HEK293 (cell line): ENCODE results near the gene TIMP2.

Experiments used
- CTCF ChIA-PET: fragments of 350-600 bp; formaldehyde crosslinking; extraction: SDS; loops from one replicate; lab custom pipeline; 2021; ENCODE audit warnings: antibody characterized with exemption; lab: Yijun Ruan, JAX
- POLR2A ChIA-PET: fragments of 300-600 bp; formaldehyde crosslinking; extraction: SDS; loops from one replicate; lab custom pipeline; 2020; ENCODE audit warnings: antibody characterized with exemption, inconsistent platforms; lab: Yijun Ruan, JAX
- H3K27ac ChIP-seq: fragments of 200-500 bp; sonication (Bioruptor generic); 2 replicates; pipeline ENCODE4 v1.5.1; 2014; ENCODE audit warnings: low read depth, low read length, control low read depth, inconsistent platforms; ENCODE audit errors: extremely low read depth
- H3K36me3 ChIP-seq, 2 experiments: fragments of 200-500 bp in 1 of 2; sonication (Bioruptor generic) in 1 of 2; 1 replicate in 1 of 2; 2 replicates in 1 of 2; pipeline ENCODE4 v1.5.1; 2014 to 2017; ENCODE audit warnings: inconsistent platforms in 2 of 2, low read length in 2 of 2; ENCODE audit not compliant: control insufficient read depth in 2 of 2, insufficient read depth in 1 of 2
- H3K4me1 ChIP-seq: fragments of 200-500 bp; sonication (Bioruptor generic); 2 replicates; pipeline ENCODE4 v1.5.1; 2014; ENCODE audit warnings: mild to moderate bottlenecking, low read length, inconsistent platforms; ENCODE audit not compliant: control insufficient read depth, insufficient read depth
- H3K4me3 ChIP-seq: 2 replicates; pipeline ENCODE4 v1.5.1; 2011; ENCODE audit warnings: low read depth, mild to moderate bottlenecking, control low read depth, low read length, moderate library complexity
- H3K9me3 ChIP-seq: fragments of 200-500 bp; sonication (Bioruptor generic); 2 replicates; pipeline ENCODE4 v1.5.1; 2014; ENCODE audit warnings: low read depth, low read length, inconsistent platforms; ENCODE audit not compliant: control insufficient read depth, insufficient read depth
- PBX3 ChIP-seq: sonication (generic); formaldehyde crosslinking; IDR thresholded peaks from 2 replicates; pipeline ENCODE4 v1.8.1; 2022; ENCODE audit warnings: mild to moderate bottlenecking, moderate library complexity, missing genetic modification reagents
- ZFP69B ChIP-seq: fragments of 450-650 bp; formaldehyde crosslinking; IDR thresholded peaks from 2 replicates; pipeline ENCODE4 v1.5.1; 2016; ENCODE audit warnings: missing biosample characterization, missing genetic modification characterization
- ZIC2 ChIP-seq: fragments of 450-650 bp; formaldehyde crosslinking; IDR thresholded peaks from 2 replicates; pipeline ENCODE4 v1.5.1; 2016; ENCODE audit warnings: missing biosample characterization, missing genetic modification characterization
- ZNF121 ChIP-seq: fragments of 450-650 bp; formaldehyde crosslinking; IDR thresholded peaks from 2 replicates; pipeline ENCODE4 v1.5.1; 2016; ENCODE audit warnings: missing biosample characterization, missing genetic modification characterization
- ZNF140 ChIP-seq: fragments of 450-650 bp; formaldehyde crosslinking; IDR thresholded peaks from 2 replicates; pipeline ENCODE4 v1.5.1; 2016; ENCODE audit warnings: missing biosample characterization, missing genetic modification characterization
- ZNF16 ChIP-seq: fragments of 450-650 bp; formaldehyde crosslinking; IDR thresholded peaks from 2 replicates; pipeline ENCODE4 v1.5.1; 2016; ENCODE audit warnings: low read depth, missing biosample characterization, missing genetic modification characterization
- ZNF175 ChIP-seq: fragments of 450-650 bp; formaldehyde crosslinking; IDR thresholded peaks from 2 replicates; pipeline ENCODE4 v1.5.1; 2016; ENCODE audit warnings: missing biosample characterization, missing genetic modification characterization
- ZNF18 ChIP-seq: fragments of 450-650 bp; formaldehyde crosslinking; IDR thresholded peaks from 2 replicates; pipeline ENCODE4 v1.5.1; 2016; ENCODE audit warnings: missing biosample characterization, missing genetic modification characterization
- ZNF19 ChIP-seq: fragments of 450-650 bp; formaldehyde crosslinking; IDR thresholded peaks from 2 replicates; pipeline ENCODE4; 2016; ENCODE audit warnings: missing biosample characterization, missing genetic modification characterization, low read depth
- ZNF223 ChIP-seq: fragments of 450-650 bp; formaldehyde crosslinking; IDR thresholded peaks from 2 replicates; pipeline ENCODE4 v1.5.1; 2016; ENCODE audit warnings: missing biosample characterization, missing genetic modification characterization
- ZNF23 ChIP-seq: fragments of 450-650 bp; formaldehyde crosslinking; IDR thresholded peaks from 2 replicates; pipeline ENCODE4 v1.5.1; 2016; ENCODE audit warnings: missing biosample characterization, missing genetic modification characterization, borderline replicate concordance
- ZNF280C ChIP-seq: fragments of 450-650 bp; formaldehyde crosslinking; IDR thresholded peaks from 2 replicates; pipeline ENCODE4 v1.5.1; 2016; ENCODE audit warnings: missing biosample characterization, missing genetic modification characterization
- ZNF280D ChIP-seq: fragments of 450-650 bp; formaldehyde crosslinking; IDR thresholded peaks from 2 replicates; pipeline ENCODE4 v1.5.1; 2016; ENCODE audit warnings: missing biosample characterization, missing genetic modification characterization
- ZNF473 ChIP-seq: fragments of 450-650 bp; formaldehyde crosslinking; IDR thresholded peaks from 2 replicates; pipeline ENCODE4 v1.5.1; 2017; ENCODE audit warnings: missing biosample characterization, missing genetic modification characterization
- ZNF558 ChIP-seq: fragments of 450-650 bp; formaldehyde crosslinking; IDR thresholded peaks from 2 replicates; pipeline ENCODE4 v1.5.1; 2016; ENCODE audit warnings: missing biosample characterization, missing genetic modification characterization
- ZNF654 ChIP-seq: fragments of 450-650 bp; formaldehyde crosslinking; IDR thresholded peaks from 2 replicates; pipeline ENCODE4 v1.5.1; 2016; ENCODE audit warnings: low read depth, missing biosample characterization, missing genetic modification characterization
- ZNF677 ChIP-seq: fragments of 450-650 bp; IDR thresholded peaks from 2 replicates; pipeline ENCODE4 v1.5.0; 2018; ENCODE audit warnings: missing biosample characterization, mild to moderate bottlenecking, missing genetic modification characterization, moderate library complexity
- ZNF701 ChIP-seq: fragments of 450-650 bp; formaldehyde crosslinking; IDR thresholded peaks from 2 replicates; pipeline ENCODE4 v1.5.1; 2016; ENCODE audit warnings: missing biosample characterization, missing genetic modification characterization
- ZNF785 ChIP-seq: fragments of 450-650 bp; formaldehyde crosslinking; IDR thresholded peaks from 2 replicates; pipeline ENCODE4 v1.5.1; 2016; ENCODE audit warnings: missing biosample characterization, missing genetic modification characterization
- TF ChIP-seq, protein P1 (sequence below): fragments of 450-650 bp; formaldehyde crosslinking; IDR thresholded peaks from 2 replicates; pipeline ENCODE4 v1.5.1; 2016; ENCODE audit warnings: missing biosample characterization, missing genetic modification characterization
- TF ChIP-seq, protein P2 (sequence below): fragments of 450-650 bp; formaldehyde crosslinking; IDR thresholded peaks from 2 replicates; pipeline ENCODE4 v1.5.1; 2016; ENCODE audit warnings: missing biosample characterization, missing genetic modification characterization
- TF ChIP-seq, protein P3 (sequence below): fragments of 450-650 bp; formaldehyde crosslinking; IDR thresholded peaks from 2 replicates; pipeline ENCODE4 v1.5.1; 2016; ENCODE audit warnings: missing biosample characterization, missing genetic modification characterization

Gene TIMP2

GRCh38 chr17:78953356-78954350 is 28.5 kb upstream of the TIMP2 start:
- H3K4me3 ChIP-seq, result no peak overlapping the region
- TF ChIP-seq ZNF18 (tag by site-specific recombination), result no peak
- no peak for TF ChIP-seq ZNF19
- TF ChIP-seq ZIC2, result no peak
- TF ChIP-seq ZNF121, result no peak
- TF ChIP-seq ZNF654 (tag by site-specific recombination), result no peak
- TF ChIP-seq, protein P1, sequence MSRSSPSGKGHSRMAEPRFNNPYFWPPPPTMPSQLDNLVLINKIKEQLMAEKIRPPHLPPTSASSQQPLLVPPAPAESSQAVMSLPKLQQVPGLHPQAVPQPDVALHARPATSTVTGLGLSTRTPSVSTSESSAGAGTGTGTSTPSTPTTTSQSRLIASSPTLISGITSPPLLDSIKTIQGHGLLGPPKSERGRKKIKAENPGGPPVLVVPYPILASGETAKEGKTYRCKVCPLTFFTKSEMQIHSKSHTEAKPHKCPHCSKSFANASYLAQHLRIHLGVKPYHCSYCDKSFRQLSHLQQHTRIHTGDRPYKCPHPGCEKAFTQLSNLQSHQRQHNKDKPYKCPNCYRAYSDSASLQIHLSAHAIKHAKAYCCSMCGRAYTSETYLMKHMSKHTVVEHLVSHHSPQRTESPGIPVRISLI (tag by site-specific recombination), result no peak
- no peak for TF ChIP-seq ZNF23
- TF ChIP-seq, all 188 proteins: peak for 0
- CTCF ChIA-PET, result interaction anchor here (1.0 to 1.7 kb wide), 4 partner anchors 11 to 18 kb away, joined by 5 to 12 read pairs (median 7); no protein-coding TSS in a partner anchor
- Histone ChIP-seq H3K9me3 (no peaks in the 10 kb centered on the region; the same call in 1 of the 2 replicates), H3K27ac (no peak overlapping the region), H3K4me1 (no peaks in the 10 kb centered on the region), H3K36me3 (no peaks in the 10 kb centered on the region)
- POLR2A ChIA-PET, result interaction anchor here (0.6 to 0.9 kb wide), 3 partner anchors 19 to 767 kb away, joined by 3 read pairs; no protein-coding TSS in a partner anchor

- CTCF ChIA-PET, result interaction anchor here (0.6 to 1.7 kb wide), 4 partner anchors 15 to 69 kb away, joined by 4 to 6 read pairs (median 4); no protein-coding TSS in a partner anchor
- no peaks in the 10 kb centered on the region; the same call in 1 of the 2 replicates for H3K9me3 ChIP-seq
- no peaks in the 10 kb centered on the region; the same call in 1 of the 2 replicates for H3K4me1 ChIP-seq
- H3K4me3 ChIP-seq, result no peak overlapping the region
- no peaks in the 10 kb centered on the region for H3K36me3 ChIP-seq
- H3K27ac ChIP-seq, result no peak overlapping the region
- POLR2A ChIA-PET, result interaction anchor here (0.9 kb wide), 1 partner anchor 18 kb away, joined by 3 read pairs; no protein-coding TSS in a partner anchor
- TF ChIP-seq ZNF280C (tag by site-specific recombination) (no peak), ZNF140 (tag by site-specific recombination) (no peak), ZNF175 (tag by site-specific recombination) (no peak), ZNF223 (tag by site-specific recombination) (no peak), ZNF280D (tag by site-specific recombination) (no peak), ZFP69B (tag by site-specific recombination) (no peak), ZNF473 (no peak), ZNF16 (no peak), PBX3 (CRISPR knock-in tag) (no peak), ZNF785 (tag by site-specific recombination) (no peak), ZNF701 (tag by site-specific recombination) (no peak), ZNF677 (tag by site-specific recombination) (no peak), ZNF558 (tag by site-specific recombination) (no peak)
- TF ChIP-seq, protein P2, sequence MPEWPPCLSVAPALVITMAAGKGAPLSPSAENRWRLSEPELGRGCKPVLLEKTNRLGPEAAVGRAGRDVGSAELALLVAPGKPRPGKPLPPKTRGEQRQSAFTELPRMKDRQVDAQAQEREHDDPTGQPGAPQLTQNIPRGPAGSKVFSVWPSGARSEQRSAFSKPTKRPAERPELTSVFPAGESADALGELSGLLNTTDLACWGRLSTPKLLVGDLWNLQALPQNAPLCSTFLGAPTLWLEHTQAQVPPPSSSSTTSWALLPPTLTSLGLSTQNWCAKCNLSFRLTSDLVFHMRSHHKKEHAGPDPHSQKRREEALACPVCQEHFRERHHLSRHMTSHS (tag by site-specific recombination), result no peak
- TF ChIP-seq, protein P3, sequence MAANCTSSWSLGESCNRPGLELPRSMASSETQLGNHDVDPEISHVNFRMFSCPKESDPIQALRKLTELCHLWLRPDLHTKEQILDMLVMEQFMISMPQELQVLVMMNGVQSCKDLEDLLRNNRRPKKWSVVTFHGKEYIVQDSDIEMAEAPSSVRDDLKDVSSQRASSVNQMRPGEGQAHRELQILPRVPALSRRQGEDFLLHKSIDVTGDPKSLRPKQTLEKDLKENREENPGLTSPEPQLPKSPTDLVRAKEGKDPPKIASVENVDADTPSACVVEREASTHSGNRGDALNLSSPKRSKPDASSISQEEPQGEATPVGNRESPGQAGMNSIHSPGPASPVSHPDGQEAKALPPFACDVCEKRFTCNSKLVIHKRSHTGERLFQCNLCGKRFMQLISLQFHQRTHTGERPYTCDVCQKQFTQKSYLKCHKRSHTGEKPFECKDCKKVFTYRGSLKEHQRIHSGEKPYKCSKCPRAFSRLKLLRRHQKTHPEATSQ (tag by site-specific recombination), result no peak
These were observed 27.5 kb upstream of the TIMP2 start for GRCh38 chr17:78952706-78953105.
